ENCODE results near the gene POLR3B. TPM values are rescaled to one million over a fixed set of nuclear protein-coding genes. Genes with fewer than 3 reads are reported as not detected.
"Not testable (repeated sequence)": the region's sequence is repeated elsewhere in the genome, so short reads cannot be mapped to it uniquely, and the experiment has no call there.

POLR3B gene
- polyA plus RNA-seq, 1 experiment, result 6.4 TPM

GRCh38 chr12:106455111-106455510 lies 97.6 kb downstream of the POLR3B start:
- DNase-seq (ENCODE audit: low read depth), result no peak
- Histone ChIP-seq H3K4me3 (ENCODE audit: low read depth, low read length) (no peak overlapping the region), H3K36me3 (ENCODE audit: control insufficient read depth, insufficient read depth, low read length) (peaks cover 4% of the 10 kb centered on the region), H3K27me3 (ENCODE audit: control insufficient read depth, insufficient read depth, low read length) (no peaks in the 10 kb centered on the region)
- ChIA-PET POLR2A (no interaction called here), CTCF (no interaction called here)
- TF ChIP-seq CTCF (IDR thresholded peaks at IDR 0.05; ENCODE audit: insufficient read depth, low read depth, low read length), result no peak

GRCh38 chr12:106459124-106459523 lies 101.6 kb downstream of the POLR3B start:
- Histone ChIP-seq H3K4me3 (ENCODE audit: low read depth, low read length) (no peak overlapping the region), H3K27me3 (ENCODE audit: control insufficient read depth, insufficient read depth, low read length) (no peaks in the 10 kb centered on the region), H3K36me3 (ENCODE audit: control insufficient read depth, insufficient read depth, low read length) (peaks cover 9% of the 10 kb centered on the region)
- ChIA-PET POLR2A (no interaction called here), CTCF (interaction anchor here (0.8 kb wide), 1 partner anchor 418 kb away, joined by 4 read pairs; no protein-coding TSS in a partner anchor)
- DNase-seq (ENCODE audit: low read depth), result no peak
- no peak for TF ChIP-seq CTCF (IDR thresholded peaks at IDR 0.05; ENCODE audit: insufficient read depth, low read depth, low read length)

GRCh38 chr12:106459534-106459933 lies 102.0 kb downstream of the POLR3B start:
- H3K27me3 ChIP-seq (ENCODE audit: control insufficient read depth, insufficient read depth, low read length), result no peaks in the 10 kb centered on the region
- H3K4me3 ChIP-seq (ENCODE audit: low read depth, low read length), result no peak overlapping the region
- ChIA-PET POLR2A (no interaction called here), CTCF (interaction anchor here (0.8 kb wide), 1 partner anchor 418 kb away, joined by 4 read pairs; no protein-coding TSS in a partner anchor)
- no peak for DNase-seq (ENCODE audit: low read depth)
- peaks cover 9% of the 10 kb centered on the region for H3K36me3 ChIP-seq (ENCODE audit: control insufficient read depth, insufficient read depth, low read length)
- no peak for TF ChIP-seq CTCF (IDR thresholded peaks at IDR 0.05; ENCODE audit: insufficient read depth, low read depth, low read length)

- peaks cover 8% of the 10 kb centered on the region for H3K36me3 ChIP-seq (ENCODE audit: control insufficient read depth, insufficient read depth, low read length)
- no peak for TF ChIP-seq CTCF (IDR thresholded peaks at IDR 0.05; ENCODE audit: insufficient read depth, low read depth, low read length)
- no peaks in the 10 kb centered on the region for H3K27me3 ChIP-seq (ENCODE audit: control insufficient read depth, insufficient read depth, low read length)
- ChIA-PET CTCF (no interaction called here), POLR2A (no interaction called here)
- no peak overlapping the region for H3K4me3 ChIP-seq (ENCODE audit: low read depth, low read length)
- no peak for DNase-seq (ENCODE audit: low read depth)
Observed at GRCh38 chr12:106461730-106462129, 104.2 kb downstream of the POLR3B start.

- H3K4me3 ChIP-seq (ENCODE audit: low read depth, low read length); CTCF ChIA-PET; DNase-seq (ENCODE audit: low read depth); H3K27me3 ChIP-seq (ENCODE audit: control insufficient read depth, insufficient read depth, low read length); H3K36me3 ChIP-seq (ENCODE audit: control insufficient read depth, insufficient read depth, low read length); POLR2A ChIA-PET: not testable (repeated sequence)
Observed at GRCh38 chr12:106465605-106466004, 108.1 kb downstream of the POLR3B start.

GRCh38 chr12:106475662-106476061 lies 118.1 kb downstream of the POLR3B start:
- CTCF ChIA-PET; H3K4me3 ChIP-seq (ENCODE audit: low read depth, low read length); DNase-seq (ENCODE audit: low read depth); POLR2A ChIA-PET; H3K36me3 ChIP-seq (ENCODE audit: control insufficient read depth, insufficient read depth, low read length); H3K27me3 ChIP-seq (ENCODE audit: control insufficient read depth, insufficient read depth, low read length): not testable (repeated sequence)

- CTCF ChIA-PET, result not testable (repeated sequence)
Observed at GRCh38 chr12:106477627-106478026, 120.1 kb downstream of the POLR3B start.

More at GRCh38 chr12:106477627-106478026, 120.1 kb downstream of the POLR3B start:
- H3K27me3 ChIP-seq (ENCODE audit: control insufficient read depth, insufficient read depth, low read length); H3K4me3 ChIP-seq (ENCODE audit: low read depth, low read length); DNase-seq (ENCODE audit: low read depth); POLR2A ChIA-PET; H3K36me3 ChIP-seq (ENCODE audit: control insufficient read depth, insufficient read depth, low read length): not testable (repeated sequence)

All from BJ (cell line).